Measurements from ENCODE around the gene CIAO2B.
"Not testable (repeated sequence)": the region's sequence is repeated elsewhere in the genome, so short reads cannot be mapped to it uniquely, and the experiment has no call there.

The CIAO2B gene

GRCh38 chr16:66948837-66949225 lies 14.6 kb upstream of the CIAO2B start:
- no peaks in the 10 kb centered on the region for H3K9me3 Mint-ChIP-seq

GRCh38 chr16:66948134-66948836 lies 14.1 kb upstream of the CIAO2B start:
- peaks cover 22% of the 10 kb centered on the region for H3K4me1 Mint-ChIP-seq
- DNase-seq (peak; percentile 21), ATAC-seq (peak; percentile 7)
- H3K27ac Mint-ChIP-seq, result no peak overlapping the region
- no peaks in the 10 kb centered on the region for H3K36me3 Mint-ChIP-seq (ENCODE audit: low read depth)
- peak overlapping the region; percentile 78 for H3K4me3 Mint-ChIP-seq
- no peaks in the 10 kb centered on the region for H3K9me3 Mint-ChIP-seq
- H3K27me3 Mint-ChIP-seq, result peaks cover 43% of the 10 kb centered on the region

More at GRCh38 chr16:66948837-66949225, 14.6 kb upstream of the CIAO2B start:
- H3K4me3 Mint-ChIP-seq, result no peak overlapping the region
- H3K4me1 Mint-ChIP-seq, result peaks cover 22% of the 10 kb centered on the region
- DNase-seq, result no peak
- no peak overlapping the region for H3K27ac Mint-ChIP-seq
- ATAC-seq, result peak; percentile 2
- H3K36me3 Mint-ChIP-seq (ENCODE audit: low read depth), result no peaks in the 10 kb centered on the region
- peaks cover 48% of the 10 kb centered on the region for H3K27me3 Mint-ChIP-seq

GRCh38 chr16:66947302-66948065 lies 13.3 kb upstream of the CIAO2B start:
- no peak overlapping the region for H3K27ac Mint-ChIP-seq
- peak; percentile 80 for ATAC-seq

GRCh38 chr16:66946974-66947301 lies 12.7 kb upstream of the CIAO2B start:
- Mint-ChIP-seq H3K9me3 (no peaks in the 10 kb centered on the region), H3K36me3 (ENCODE audit: low read depth) (peaks cover 5% of the 10 kb centered on the region), H3K4me3 (no peak overlapping the region), H3K4me1 (peaks cover 22% of the 10 kb centered on the region), H3K27ac (no peak overlapping the region), H3K27me3 (peaks cover 36% of the 10 kb centered on the region)
- DNase-seq, result no peak
- no peak for ATAC-seq

More at GRCh38 chr16:66947302-66948065, 13.3 kb upstream of the CIAO2B start:
- Mint-ChIP-seq H3K9me3 (no peaks in the 10 kb centered on the region), H3K4me3 (peak overlapping the region; percentile 78), H3K36me3 (ENCODE audit: low read depth) (no peaks in the 10 kb centered on the region), H3K27me3 (peaks cover 38% of the 10 kb centered on the region), H3K4me1 (peaks cover 22% of the 10 kb centered on the region)
- DNase-seq, result peak; percentile 87

- H3K4me1 Mint-ChIP-seq, result peaks cover 22% of the 10 kb centered on the region
- peaks cover 7% of the 10 kb centered on the region for H3K36me3 Mint-ChIP-seq (ENCODE audit: low read depth)
- no peak for DNase-seq
- H3K27me3 Mint-ChIP-seq, result peaks cover 32% of the 10 kb centered on the region
- no peak for ATAC-seq
- no peak overlapping the region for H3K27ac Mint-ChIP-seq
- H3K9me3 Mint-ChIP-seq, result no peaks in the 10 kb centered on the region
- H3K4me3 Mint-ChIP-seq, result no peak overlapping the region
These were observed 12.3 kb upstream of the CIAO2B start for GRCh38 chr16:66946541-66946940.

GRCh38 chr16:66945939-66946338 lies 11.7 kb upstream of the CIAO2B start:
- peaks cover 26% of the 10 kb centered on the region for H3K27me3 Mint-ChIP-seq
- H3K36me3 Mint-ChIP-seq (ENCODE audit: low read depth), result peaks cover 7% of the 10 kb centered on the region
- ATAC-seq (no peak), DNase-seq (no peak)
- H3K9me3 Mint-ChIP-seq, result no peaks in the 10 kb centered on the region
- no peak overlapping the region for H3K27ac Mint-ChIP-seq
- no peak overlapping the region for H3K4me3 Mint-ChIP-seq
- H3K4me1 Mint-ChIP-seq, result peaks cover 22% of the 10 kb centered on the region

GRCh38 chr16:66944971-66945370 lies 10.8 kb upstream of the CIAO2B start:
- peaks cover 21% of the 10 kb centered on the region for H3K27me3 Mint-ChIP-seq
- H3K36me3 Mint-ChIP-seq (ENCODE audit: low read depth); H3K27ac Mint-ChIP-seq: not testable (repeated sequence)

GRCh38 chr16:66944054-66944441 lies 9.8 kb upstream of the CIAO2B start:
- Mint-ChIP-seq H3K4me3 (no peak overlapping the region), H3K4me1 (peaks cover 15% of the 10 kb centered on the region), H3K27ac (no peak overlapping the region), H3K9me3 (no peaks in the 10 kb centered on the region), H3K27me3 (peaks cover 12% of the 10 kb centered on the region), H3K36me3 (ENCODE audit: low read depth) (peaks cover 7% of the 10 kb centered on the region)
- DNase-seq (no peak), ATAC-seq (no peak)

More at GRCh38 chr16:66944971-66945370, 10.8 kb upstream of the CIAO2B start:
- not testable (repeated sequence) for ATAC-seq, DNase-seq, H3K4me3 Mint-ChIP-seq, H3K9me3 Mint-ChIP-seq
- peaks cover 17% of the 10 kb centered on the region for H3K4me1 Mint-ChIP-seq

- H3K36me3 Mint-ChIP-seq (ENCODE audit: low read depth), result peaks cover 7% of the 10 kb centered on the region
- DNase-seq, result no peak
- no peak for ATAC-seq
- no peak overlapping the region for H3K4me3 Mint-ChIP-seq
- peaks cover 12% of the 10 kb centered on the region for H3K4me1 Mint-ChIP-seq
- peaks cover 8% of the 10 kb centered on the region for H3K27me3 Mint-ChIP-seq
- no peaks in the 10 kb centered on the region for H3K9me3 Mint-ChIP-seq
- no peak overlapping the region for H3K27ac Mint-ChIP-seq
These were observed 9.3 kb upstream of the CIAO2B start for GRCh38 chr16:66943426-66944053.

- H3K27me3 Mint-ChIP-seq, result peaks cover 2% of the 10 kb centered on the region
- no peak for DNase-seq
- H3K9me3 Mint-ChIP-seq, result no peaks in the 10 kb centered on the region
- no peak overlapping the region for H3K4me3 Mint-ChIP-seq
- H3K36me3 Mint-ChIP-seq (ENCODE audit: low read depth), result peaks cover 7% of the 10 kb centered on the region
- ATAC-seq, result no peak
- H3K27ac Mint-ChIP-seq, result no peak overlapping the region
- H3K4me1 Mint-ChIP-seq, result peaks cover 7% of the 10 kb centered on the region
These were observed 8.8 kb upstream of the CIAO2B start for GRCh38 chr16:66942981-66943380.

- H3K4me3 Mint-ChIP-seq, result no peak overlapping the region
- H3K36me3 Mint-ChIP-seq (ENCODE audit: low read depth), result peaks cover 10% of the 10 kb centered on the region
- H3K27me3 Mint-ChIP-seq, result no peaks in the 10 kb centered on the region
These were observed 6.0 kb upstream of the CIAO2B start for GRCh38 chr16:66940236-66940635.

GRCh38 chr16:66939366-66939765 lies 5.2 kb upstream of the CIAO2B start:
- ATAC-seq, result no peak
- no peaks in the 10 kb centered on the region for H3K9me3 Mint-ChIP-seq
- peaks cover 26% of the 10 kb centered on the region for H3K4me1 Mint-ChIP-seq
- H3K27me3 Mint-ChIP-seq, result no peaks in the 10 kb centered on the region
- peak overlapping the region; percentile 18 for H3K27ac Mint-ChIP-seq
- H3K36me3 Mint-ChIP-seq (ENCODE audit: low read depth), result peaks cover 10% of the 10 kb centered on the region
- H3K4me3 Mint-ChIP-seq, result no peak overlapping the region
- no peak for DNase-seq

More at GRCh38 chr16:66940236-66940635, 6.0 kb upstream of the CIAO2B start:
- ATAC-seq (no peak), DNase-seq (no peak)
- Mint-ChIP-seq H3K4me1 (peaks cover 22% of the 10 kb centered on the region), H3K27ac (no peak overlapping the region), H3K9me3 (no peaks in the 10 kb centered on the region)

GRCh38 chr16:66937725-66938337 lies 3.6 kb upstream of the CIAO2B start:
- Mint-ChIP-seq H3K27me3 (no peaks in the 10 kb centered on the region), H3K27ac (no peak overlapping the region), H3K4me3 (no peak overlapping the region), H3K36me3 (ENCODE audit: low read depth) (peaks cover 20% of the 10 kb centered on the region), H3K9me3 (no peaks in the 10 kb centered on the region), H3K4me1 (peaks cover 39% of the 10 kb centered on the region)
- ATAC-seq (no peak), DNase-seq (no peak)

GRCh38 chr16:66936889-66937554 lies 2.8 kb upstream of the CIAO2B start:
- H3K9me3 Mint-ChIP-seq, result no peaks in the 10 kb centered on the region
- H3K36me3 Mint-ChIP-seq (ENCODE audit: low read depth), result peaks cover 16% of the 10 kb centered on the region
- H3K27ac Mint-ChIP-seq, result peak overlapping the region; percentile 58
- H3K4me1 Mint-ChIP-seq, result peaks cover 47% of the 10 kb centered on the region
- ATAC-seq, result no peak
- no peak for DNase-seq
- H3K27me3 Mint-ChIP-seq, result no peaks in the 10 kb centered on the region
- peak overlapping the region; percentile 98 for H3K4me3 Mint-ChIP-seq

Measured in activated naive CD8-positive, alpha-beta T cell treated with anti-CD3 and anti-CD28 coated beads, Interleukin-2, amount 50 U/mL, for 24 hours (primary cell).